H4 (cell line): ENCODE results near the gene KIF4A. TPM values are rescaled to one million over a fixed set of nuclear protein-coding genes. Genes with fewer than 3 reads are reported as not detected.

ENCODE experiments used
- total RNA-seq: library from RNA; depleted of rRNA; stranded (reverse); fragments of >200 nt; shearing (Covaris generic); gene quantifications from 2 replicates; pipeline ENCODE4 v1.2.3, GENCODE V29; 2014; rRNA removed

Gene KIF4A
- total RNA-seq, 1 experiment from 2014 or later, result 37.5 TPM

Other genes with a start within 250 kb of the KIF4A start
- gene AWAT2, start 240.2 kb upstream of the KIF4A start, total RNA-seq, result not detected in 2 replicates
- gene OTUD6A, start 227.6 kb upstream of the KIF4A start, total RNA-seq, result not detected in 2 replicates
- gene IGBP1, start 156.7 kb upstream of the KIF4A start, total RNA-seq, result 80.2 and 88.6 TPM in 2 replicates
- gene DGAT2L6, start 112.6 kb upstream of the KIF4A start, total RNA-seq, result not detected in 2 replicates
- not detected in 2 replicates for gene AWAT1, start 55.4 kb upstream of the KIF4A start, total RNA-seq
- not detected in 2 replicates for gene P2RY4, start 29.9 kb upstream of the KIF4A start, total RNA-seq
- gene ARR3, start 21.8 kb upstream of the KIF4A start, total RNA-seq, result not detected in 2 replicates
- not detected in 2 replicates for gene RAB41, start 7.9 kb upstream of the KIF4A start, total RNA-seq
- gene PDZD11, start 177 bp upstream of the KIF4A start, total RNA-seq, result 84.9 and 146 TPM in 2 replicates
- gene GDPD2, start 133.2 kb downstream of the KIF4A start, total RNA-seq, result not detected in 2 replicates
- 2.8 and 6.5 TPM in 2 replicates for gene DLG3, start 154.7 kb downstream of the KIF4A start, total RNA-seq